Subcutaneous abdominal adipose tissue (tissue), 5 donors: ENCODE measurements around the gene EPAS1.
"Not testable (repeated sequence)": the region's sequence is repeated elsewhere in the genome, so short reads cannot be mapped to it uniquely, and the experiment has no call there.

Experiments used
- H3K27ac ChIP-seq: one replicate; pipeline ENCODE4 v1.7.0; 2013; ENCODE audit warnings: low read depth, mild to moderate bottlenecking, inconsistent platforms, low read length, moderate library complexity
- H3K27me3 ChIP-seq, 5 donors: one replicate each; pipeline ENCODE4 v1.7.0; 2013; ENCODE audit warnings: low read length in 5 of 5, inconsistent platforms in 1 of 5; ENCODE audit not compliant: control insufficient read depth in 5 of 5, insufficient read depth in 4 of 5
- H3K36me3 ChIP-seq, 5 donors: one replicate each; pipeline ENCODE4 v1.7.0; 2013; ENCODE audit warnings: low read length in 5 of 5; ENCODE audit not compliant: control insufficient read depth in 5 of 5, insufficient read depth in 5 of 5
- H3K4me1 ChIP-seq, 5 donors: one replicate each; pipeline ENCODE4 v1.7.0; 2013; ENCODE audit warnings: low read length in 5 of 5, mild to moderate bottlenecking in 3 of 5, moderate library complexity in 1 of 5; ENCODE audit not compliant: control insufficient read depth in 5 of 5, insufficient read depth in 5 of 5
- H3K4me3 ChIP-seq, 5 donors: one replicate each; pipeline ENCODE4 v1.7.0; 2013; ENCODE audit warnings: low read length in 5 of 5, low read depth in 1 of 5
- H3K9ac ChIP-seq, 5 donors: one replicate each; pipeline ENCODE4 v1.7.0; 2013; ENCODE audit warnings: low read length in 5 of 5, mild to moderate bottlenecking in 4 of 5, moderate library complexity in 3 of 5
- H3K9me3 ChIP-seq, 5 donors: one replicate each; pipeline ENCODE4 v1.7.0; 2013; ENCODE audit warnings: low read length in 5 of 5; ENCODE audit not compliant: control insufficient read depth in 5 of 5
- donor health status: healthy.
- donor health status: healthy.
- donor health status: healthy.
- donor health status: healthy.
- donor health status: healthy.

The EPAS1 gene

DNA sequence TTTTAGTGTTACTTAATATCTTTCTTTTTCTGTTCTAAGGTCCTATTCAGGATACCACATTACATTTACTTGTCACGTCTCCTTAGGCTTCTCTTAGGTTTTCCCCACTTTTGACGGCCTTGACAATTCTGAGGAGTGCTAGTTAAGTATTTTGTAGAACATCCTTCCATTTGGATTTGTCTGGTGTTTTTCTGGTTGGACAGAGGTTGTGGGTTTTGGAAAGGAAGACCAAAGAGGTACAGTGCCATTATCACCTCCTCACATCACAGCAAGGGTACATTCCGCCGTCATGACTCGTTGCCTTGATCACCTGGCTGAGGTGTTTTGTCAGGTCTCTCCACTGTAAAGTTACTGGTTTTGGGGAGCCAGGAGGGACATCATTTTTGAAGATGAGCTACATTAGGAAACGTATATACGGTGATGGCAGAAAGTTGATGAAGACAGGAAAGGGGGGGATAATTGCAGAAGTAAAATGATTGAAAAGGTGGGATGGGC is 93.7 kb downstream of the EPAS1 start:
- no peaks in the 10 kb centered on the region for H3K27me3 ChIP-seq
- peaks cover 13 to 26% (median 22%) of the 10 kb centered on the region in 5 donors for H3K4me1 ChIP-seq
- no peak overlapping the region for H3K4me3 ChIP-seq
- H3K36me3 ChIP-seq: peaks cover 0 to 21% (median 18%) of the 10 kb centered on the region in 5 donors
- H3K9ac ChIP-seq: no peak overlapping the region
- H3K27ac ChIP-seq: no peak overlapping the region
- no peaks in the 10 kb centered on the region for H3K9me3 ChIP-seq

- no peaks in the 10 kb centered on the region for H3K9me3 ChIP-seq
- H3K4me3 ChIP-seq: no peak overlapping the region
- H3K9ac ChIP-seq: no peak overlapping the region
- no peaks in the 10 kb centered on the region for H3K27me3 ChIP-seq
- H3K36me3 ChIP-seq: peaks cover 0 to 6% (median 2%) of the 10 kb centered on the region in 5 donors
- H3K4me1 ChIP-seq: peaks cover 10 to 20% (median 17%) of the 10 kb centered on the region in 5 donors
- H3K27ac ChIP-seq: no peak overlapping the region
These were observed 95.5 kb downstream of the EPAS1 start for GRCh38 chr2:46392561-46393346.

DNA sequence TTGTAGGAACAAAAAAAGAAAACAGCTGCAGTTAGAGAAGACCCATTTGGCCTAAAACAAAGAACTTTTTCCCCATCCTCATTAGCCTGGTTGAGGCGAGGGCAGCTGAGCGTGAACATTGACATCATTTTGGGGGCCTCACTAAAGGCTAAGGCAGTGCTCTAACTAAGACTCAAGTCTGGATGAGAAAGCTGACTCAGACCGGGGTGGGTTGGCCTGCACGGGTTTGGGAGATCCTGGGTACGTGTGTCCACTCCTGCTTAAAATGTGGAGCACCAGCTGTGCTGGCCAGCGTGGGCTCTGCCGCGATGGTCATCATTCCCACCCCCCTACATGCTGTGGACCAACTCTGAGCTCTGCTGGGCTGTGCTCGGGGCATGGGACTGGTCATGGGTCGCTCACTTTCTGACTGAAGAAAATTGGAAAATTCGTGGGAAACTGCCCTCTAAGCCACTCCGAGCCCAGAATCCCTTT is 96.2 kb downstream of the EPAS1 start:
- no peaks in the 10 kb centered on the region for H3K9me3 ChIP-seq
- no peaks in the 10 kb centered on the region for H3K27me3 ChIP-seq
- peaks cover 10 to 17% (median 17%) of the 10 kb centered on the region in 5 donors for H3K4me1 ChIP-seq
- no peak overlapping the region for H3K9ac ChIP-seq
- H3K4me3 ChIP-seq: no peak overlapping the region
- H3K36me3 ChIP-seq: peaks cover 0 to under 1% (median 0%) of the 10 kb centered on the region in 5 donors
- H3K27ac ChIP-seq: no peak overlapping the region

- no peak overlapping the region for H3K9ac ChIP-seq
- no peak overlapping the region for H3K4me3 ChIP-seq
- no peaks in the 10 kb centered on the region for H3K36me3 ChIP-seq
- peaks cover 10 to 12% (median 12%) of the 10 kb centered on the region in 5 donors for H3K4me1 ChIP-seq
- H3K27ac ChIP-seq: no peak overlapping the region
- H3K27me3 ChIP-seq: no peaks in the 10 kb centered on the region
- no peaks in the 10 kb centered on the region for H3K9me3 ChIP-seq
These were observed 96.7 kb downstream of the EPAS1 start for GRCh38 chr2:46393865-46394264.

DNA sequence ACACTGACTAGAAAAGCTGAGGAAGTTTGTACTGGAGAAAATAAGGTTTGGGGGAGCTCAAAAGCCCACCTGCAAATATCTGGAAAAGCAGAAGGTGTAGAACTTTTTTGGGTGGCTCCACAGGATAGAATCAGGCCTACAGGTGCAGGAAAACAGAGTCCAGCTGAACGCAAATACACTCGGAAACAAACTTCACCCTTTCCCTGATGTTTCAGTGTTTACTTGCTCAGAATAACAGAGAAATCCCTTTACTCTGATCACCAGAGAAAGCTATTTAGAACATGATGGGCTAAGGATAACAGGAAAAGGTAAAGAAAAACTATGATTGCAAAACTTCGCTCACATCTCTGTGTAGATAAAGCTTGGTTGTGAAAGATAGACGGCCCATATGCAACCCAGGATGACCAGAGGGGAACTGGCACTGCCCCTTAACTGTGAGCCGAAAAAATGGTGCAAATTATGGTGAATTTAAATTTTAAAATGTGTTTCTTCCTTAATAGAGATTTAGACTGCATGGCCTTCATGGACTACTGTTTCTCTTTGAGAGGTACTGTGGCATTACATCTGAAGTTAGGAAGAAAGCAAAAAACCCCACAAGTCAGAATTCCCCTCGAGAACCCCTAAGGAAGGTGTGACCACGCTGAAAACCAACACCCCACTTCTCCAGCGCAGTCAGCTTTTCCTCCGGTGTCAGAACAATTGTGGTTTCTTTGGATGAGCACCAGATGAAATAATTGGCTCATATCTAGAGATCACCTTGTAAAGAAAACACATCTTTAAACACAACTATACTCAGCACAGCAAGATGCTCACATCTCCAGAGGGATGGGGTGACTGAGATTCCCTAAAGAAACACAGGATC is 97.7 kb downstream of the EPAS1 start:
- no peaks in the 10 kb centered on the region for H3K9me3 ChIP-seq
- no peak overlapping the region for H3K9ac ChIP-seq
- H3K4me1 ChIP-seq: peaks cover 2 to 4% (median 3%) of the 10 kb centered on the region in 5 donors
- no peaks in the 10 kb centered on the region for H3K36me3 ChIP-seq
- H3K4me3 ChIP-seq: no peak overlapping the region
- no peak overlapping the region for H3K27ac ChIP-seq
- no peaks in the 10 kb centered on the region for H3K27me3 ChIP-seq

- H3K4me1 ChIP-seq, H3K9ac ChIP-seq, H3K27me3 ChIP-seq, H3K27ac ChIP-seq, H3K9me3 ChIP-seq, H3K36me3 ChIP-seq, H3K4me3 ChIP-seq: not testable (repeated sequence)
These were observed 98.5 kb downstream of the EPAS1 start for GRCh38 chr2:46395730-46396129.

DNA sequence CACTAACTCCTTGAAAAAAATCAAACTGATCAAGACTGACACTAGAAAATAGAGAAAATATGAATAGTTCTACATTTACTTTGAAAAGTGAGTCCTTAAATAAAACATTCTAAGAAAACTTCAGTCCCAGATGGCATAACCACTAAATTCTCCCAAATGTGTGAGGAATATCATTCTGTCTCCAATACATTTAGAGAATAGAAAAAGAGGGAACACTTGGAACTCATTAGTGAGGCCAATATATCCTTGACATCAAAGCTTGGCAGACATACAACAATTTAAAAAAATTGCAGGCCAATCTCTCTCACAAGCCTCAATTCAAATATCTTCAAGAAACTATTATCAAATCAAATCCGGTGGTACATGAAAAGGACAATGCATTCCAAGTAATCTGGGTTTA is 102.8 kb downstream of the EPAS1 start:
- Histone ChIP-seq H3K36me3 (no peaks in the 10 kb centered on the region), H3K27ac (no peak overlapping the region), H3K9ac (no peak overlapping the region), H3K27me3 (no peaks in the 10 kb centered on the region), H3K4me3 (no peak overlapping the region), H3K4me1 (no peaks in the 10 kb centered on the region), H3K9me3 (no peaks in the 10 kb centered on the region)

- Histone ChIP-seq H3K4me3 (no peak overlapping the region), H3K27me3 (no peaks in the 10 kb centered on the region), H3K27ac (no peak overlapping the region), H3K4me1 (no peaks in the 10 kb centered on the region), H3K9ac (no peak overlapping the region), H3K36me3 (no peaks in the 10 kb centered on the region), H3K9me3 (no peaks in the 10 kb centered on the region)
These were observed 105.7 kb downstream of the EPAS1 start for GRCh38 chr2:46402874-46403273.

GRCh38 chr2:46404181-46404759 is 107.1 kb downstream of the EPAS1 start:
- H3K4me1 ChIP-seq: peaks cover 0 to 10% (median 7%) of the 10 kb centered on the region in 5 donors
- H3K9ac ChIP-seq: no peak overlapping the region
- H3K27ac ChIP-seq: no peak overlapping the region
- H3K4me3 ChIP-seq: no peak overlapping the region
- no peaks in the 10 kb centered on the region for H3K9me3 ChIP-seq
- no peaks in the 10 kb centered on the region for H3K36me3 ChIP-seq
- H3K27me3 ChIP-seq: no peaks in the 10 kb centered on the region
